NT2/D1 (cell line): Measurements from ENCODE around the gene NRXN3.

Experiments used
- SUZ12 ChIP-seq: IDR thresholded peaks from 2 replicates; pipeline ENCODE4 v1.6.1; 2011; ENCODE audit not compliant: insufficient read length, insufficient read depth; ENCODE audit errors: extremely low read depth
- YY1 ChIP-seq: IDR thresholded peaks from 2 replicates; pipeline ENCODE4 v1.6.1; 2011; ENCODE audit not compliant: insufficient read length, insufficient read depth

GRCh38 chr14:79510659-79511058, 1340.5 kb downstream of the NRXN3 start:
- no peak for TF ChIP-seq SUZ12
- TF ChIP-seq YY1 = no peak
